HCT116 (cell line): ENCODE results near the gene TICAM2. TPM values are rescaled to one million over a fixed set of nuclear protein-coding genes. Genes with fewer than 3 reads are reported as not detected.
A peak's percentile ranks its signal among the peaks of the same experiment; 100 is the strongest.

Experiments
- ATAC-seq: fragments of 200-7000 bp; cut with Tn5 transposase; 2 replicates; pipeline ENCODE4 v1.9.1; 2020; ENCODE audit warnings: mild to moderate bottlenecking, moderate library complexity
- BruUV-seq: library from RNA; stranded (reverse); fragments of 400-500 nt; replicated peaks from 2 replicates; lab custom pipeline; 2021; lab: Mats Ljungman, UMichigan
- CTCF ChIA-PET: fragments of 300-600 bp; sonication (Branson Sonifier 250); formaldehyde crosslinking; loops from one replicate; lab custom pipeline; 2021; ENCODE audit warnings: antibody characterized with exemption; lab: Charles Lee
- POLR2A ChIA-PET: fragments of 300-600, 350-600 bp; sonication (Branson Sonifier 250); formaldehyde crosslinking; loops from one replicate; lab custom pipeline; 2021; ENCODE audit warnings: antibody characterized with exemption; lab: Charles Lee
- RAD21 ChIA-PET, 2 experiments: fragments of 300-600 bp; sonication (Branson Sonifier 250); formaldehyde crosslinking; loops; one replicate each; lab custom pipeline; 2023; ENCODE audit warnings: low total read pairs in 2 of 2; ENCODE audit not compliant: uncharacterized antibody in 2 of 2, unreplicated experiment in 2 of 2, low non-redundant PET in 1 of 2; lab: Charles Lee
- DNase-seq: peaks from one replicate; pipeline ENCODE4 v3.0.0-alpha.2; 2010; ENCODE audit warnings: low read depth, low spot score
- H2AFZ ChIP-seq: fragments of 200-600 bp; shearing (Covaris generic), sonication (generic); 2 replicates; pipeline ENCODE4 v1.6.1; 2017; ENCODE audit warnings: low read depth, mixed run types, mixed read lengths, antibody characterized with exemption, low read length; ENCODE audit not compliant: poor library complexity, severe bottlenecking
- H3K27ac ChIP-seq: 2 replicates; pipeline ENCODE4 v1.5.1; 2012; ENCODE audit warnings: low read depth, low read length
- H3K27me3 ChIP-seq: fragments of 200-600 bp; sonication (generic); 2 replicates; pipeline ENCODE4 v1.6.1; 2016; ENCODE audit warnings: mixed run types, low read length, mixed read lengths; ENCODE audit not compliant: insufficient read depth
- H3K36me3 ChIP-seq, 2 experiments: fragments of 200-500 bp in 1 of 2; fragments of 200-600 bp in 1 of 2; sonication (Bioruptor generic) in 1 of 2; sonication (generic) in 1 of 2; 2 replicates each; pipeline versions ENCODE4 v1.5.1 to v1.6.1; 2014 to 2016; ENCODE audit warnings: low read length in 2 of 2, inconsistent platforms in 1 of 2, mixed read lengths in 1 of 2, mixed run types in 1 of 2; ENCODE audit not compliant: insufficient read depth in 2 of 2, control insufficient read depth in 1 of 2
- H3K4me1 ChIP-seq, 2 experiments: fragments of 200-600 bp in 1 of 2; sonication (generic) in 1 of 2; 2 replicates each; pipeline versions ENCODE4 v1.5.1 to v1.6.1; 2012 to 2017; ENCODE audit warnings: low read length in 2 of 2, inconsistent platforms in 1 of 2, mild to moderate bottlenecking in 1 of 2, mixed read lengths in 1 of 2, mixed run types in 1 of 2, moderate library complexity in 1 of 2; ENCODE audit not compliant: insufficient read depth in 2 of 2, control insufficient read depth in 1 of 2
- H3K4me2 ChIP-seq: fragments of 200-600 bp; sonication (generic); 2 replicates; pipeline ENCODE4 v1.6.1; 2017; ENCODE audit warnings: mixed run types, low read length, mixed read lengths
- H3K4me3 ChIP-seq, 2 experiments: fragments of 200-600 bp in 1 of 2; sonication (generic) in 1 of 2; replicated peaks in 1 of 2; 2 replicates each; pipeline ENCODE4 v1.5.1; 2011 to 2016; ENCODE audit warnings: low read length in 2 of 2, control low read depth in 1 of 2, low read depth in 1 of 2, mild to moderate bottlenecking in 1 of 2, mixed read lengths in 1 of 2, mixed run types in 1 of 2
- H3K79me2 ChIP-seq: fragments of 200-600 bp; sonication (generic); 2 replicates; pipeline ENCODE4 v1.6.1; 2017; ENCODE audit warnings: mild to moderate bottlenecking, mixed run types, low read length, moderate library complexity, mixed read lengths; ENCODE audit not compliant: insufficient read depth
- H3K9ac ChIP-seq: fragments of 200-600 bp; sonication (generic); 2 replicates; pipeline ENCODE4 v1.6.1; 2016; ENCODE audit warnings: low read length, mixed read lengths
- H3K9me2 ChIP-seq: fragments of 200-600 bp; sonication (generic), shearing (Covaris generic); 2 replicates; pipeline ENCODE4 v1.6.1; 2017; ENCODE audit warnings: mixed run types, mild to moderate bottlenecking, moderate library complexity; ENCODE audit not compliant: insufficient read depth
- H3K9me3 ChIP-seq, 2 experiments: fragments of 200-500 bp in 1 of 2; fragments of 200-600 bp in 1 of 2; sonication (Bioruptor generic) in 1 of 2; sonication (generic) in 1 of 2; 2 replicates each; pipeline ENCODE4 v1.6.1; 2014 to 2017; ENCODE audit warnings: low read length in 2 of 2, mixed read lengths in 2 of 2, inconsistent platforms in 1 of 2, low read depth in 1 of 2, mild to moderate bottlenecking in 1 of 2, mixed run types in 1 of 2, moderate library complexity in 1 of 2; ENCODE audit not compliant: control insufficient read depth in 1 of 2, insufficient read depth in 1 of 2
- H4K20me1 ChIP-seq: fragments of 200-600 bp; sonication (generic), shearing (Covaris generic); 2 replicates; pipeline ENCODE4 v1.6.1; 2017; ENCODE audit warnings: mixed run types, mild to moderate bottlenecking, moderate library complexity; ENCODE audit not compliant: insufficient read depth
- CBX3 ChIP-seq: IDR thresholded peaks from 2 replicates; pipeline ENCODE4 v1.6.1; 2012; ENCODE audit warnings: low read depth
- CTCF ChIP-seq, 3 experiments: fragments of 200-600 bp in 1 of 3; sonication (generic) in 1 of 3; IDR thresholded peaks in 2 of 3; conservative IDR thresholded peaks in 1 of 3; 2 replicates each; pipeline ENCODE4 v1.5.1; 2012 to 2017; ENCODE audit warnings: low read depth in 2 of 3, low read length in 2 of 3, antibody characterized with exemption in 1 of 3, borderline replicate concordance in 1 of 3, control low read depth in 1 of 3, mild to moderate bottlenecking in 1 of 3, mixed read lengths in 1 of 3, mixed run types in 1 of 3, moderate library complexity in 1 of 3; ENCODE audit not compliant: insufficient read depth in 1 of 3
- ELF1 ChIP-seq: IDR thresholded peaks from 2 replicates; pipeline ENCODE4 v1.6.1; 2012; ENCODE audit warnings: low read depth, borderline replicate concordance
- EZH2phosphoT487 ChIP-seq: fragments of 200-600 bp; IDR thresholded peaks from 2 replicates; pipeline ENCODE4 v1.6.1; 2018; ENCODE audit warnings: antibody characterized with exemption, borderline replicate concordance
- POLR2A ChIP-seq: IDR thresholded peaks from 2 replicates; pipeline ENCODE4 v1.7.0; 2011; ENCODE audit warnings: borderline replicate concordance; ENCODE audit not compliant: insufficient read depth, insufficient read length; ENCODE audit errors: extremely low read depth
- POLR2AphosphoS5 ChIP-seq: IDR thresholded peaks from 2 replicates; pipeline ENCODE4 v1.6.1; 2011; ENCODE audit warnings: mild to moderate bottlenecking, low read depth, low read length, moderate library complexity
- TCF7L2 ChIP-seq: IDR thresholded peaks from 2 replicates; pipeline ENCODE4 v1.7.0; 2011; ENCODE audit warnings: borderline replicate concordance, inconsistent platforms; ENCODE audit not compliant: insufficient read depth, insufficient read length; ENCODE audit errors: extremely low read depth
- ZFX ChIP-seq: fragments of 450-650 bp; IDR thresholded peaks from 2 replicates; pipeline ENCODE4 v1.6.1; 2017
- ZNF274 ChIP-seq: fragments of 200-500 bp; sonication (Bioruptor generic); IDR thresholded peaks from 2 replicates; pipeline ENCODE4 v1.6.1; 2014; ENCODE audit warnings: mild to moderate bottlenecking, low read depth, low read length, inconsistent platforms
- intact Hi-C: fragments of 100-400 bp; cut with micrococcal nuclease; formaldehyde crosslinking; loops from 2 replicates; pipeline ENCODE4 v1.10.0; 2022
- total RNA-seq: library from RNA; stranded (reverse); gene quantifications from one replicate; pipeline ENCODE4 v1.2.1, GENCODE V29; 2021; ENCODE audit not compliant: unreplicated experiment
- TF ChIP-seq, protein P1 (sequence below): IDR thresholded peaks from 2 replicates; pipeline ENCODE4 v1.6.1; 2012

TICAM2 gene
- total RNA-seq, 1 experiment from 2014 or later: 2.9 TPM

DNA sequence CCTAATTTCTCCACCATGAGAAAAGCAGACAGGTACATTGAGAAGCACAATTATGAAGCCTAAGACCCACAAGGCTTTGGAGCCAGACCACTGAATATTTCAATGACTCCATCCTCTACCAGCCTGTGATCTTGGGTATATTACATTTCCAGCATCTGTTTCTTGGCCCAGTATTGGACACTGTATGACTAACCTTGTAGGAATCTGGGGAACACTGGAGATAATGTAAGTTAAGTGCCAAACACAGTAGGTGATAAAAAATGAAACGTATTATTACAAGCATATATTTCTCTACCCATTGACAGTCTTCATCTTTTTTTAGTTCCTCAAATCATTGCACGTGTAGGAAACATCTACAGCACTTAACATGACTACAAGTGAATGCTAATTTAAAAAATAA, 29.1 kb downstream of the TICAM2 start:
- no peaks in the 10 kb centered on the region for H4K20me1 ChIP-seq
- no peaks in the 10 kb centered on the region for H3K79me2 ChIP-seq
- DNase-seq: no peak
- RAD21 ChIA-PET: no interaction called here
- no peak for ATAC-seq
- TF ChIP-seq CBX3: no peak
- no peak for TF ChIP-seq TCF7L2
- TF ChIP-seq ZNF274: no peak
- TF ChIP-seq POLR2AphosphoS5: no peak
- TF ChIP-seq POLR2A: no peak
- no peak for TF ChIP-seq ELF1
- TF ChIP-seq ZFX: no peak
- TF ChIP-seq EZH2phosphoT487: no peak
- TF ChIP-seq, protein P1, sequence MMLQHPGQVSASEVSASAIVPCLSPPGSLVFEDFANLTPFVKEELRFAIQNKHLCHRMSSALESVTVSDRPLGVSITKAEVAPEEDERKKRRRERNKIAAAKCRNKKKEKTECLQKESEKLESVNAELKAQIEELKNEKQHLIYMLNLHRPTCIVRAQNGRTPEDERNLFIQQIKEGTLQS: no peak
- peak overlapping the region; percentile 6; the same call in 1 of the 2 replicates for H3K4me2 ChIP-seq
- no peak overlapping the region for H2AFZ ChIP-seq
- peaks cover 0 to 35% of the 10 kb centered on the region in 2 experiments; a peak in 3 of 4 replicates for H3K4me1 ChIP-seq
- POLR2A ChIA-PET: no interaction called here
- no TSS peak for BruUV-seq
- intact Hi-C loops: no loop called here
- H3K9me3 ChIP-seq: no peaks in the 10 kb centered on the region
- no peaks in the 10 kb centered on the region for H3K9me2 ChIP-seq
- H3K9ac ChIP-seq: no peak overlapping the region
- no peak overlapping the region for H3K4me3 ChIP-seq
- no peaks in the 10 kb centered on the region for H3K36me3 ChIP-seq
- H3K27ac ChIP-seq: no peak overlapping the region
- CTCF ChIA-PET: interaction anchor here (1.8 kb wide), 1 partner anchor 475 kb away, joined by 8 read pairs; no protein-coding TSS in a partner anchor
- H3K27me3 ChIP-seq: no peaks in the 10 kb centered on the region

DNA sequence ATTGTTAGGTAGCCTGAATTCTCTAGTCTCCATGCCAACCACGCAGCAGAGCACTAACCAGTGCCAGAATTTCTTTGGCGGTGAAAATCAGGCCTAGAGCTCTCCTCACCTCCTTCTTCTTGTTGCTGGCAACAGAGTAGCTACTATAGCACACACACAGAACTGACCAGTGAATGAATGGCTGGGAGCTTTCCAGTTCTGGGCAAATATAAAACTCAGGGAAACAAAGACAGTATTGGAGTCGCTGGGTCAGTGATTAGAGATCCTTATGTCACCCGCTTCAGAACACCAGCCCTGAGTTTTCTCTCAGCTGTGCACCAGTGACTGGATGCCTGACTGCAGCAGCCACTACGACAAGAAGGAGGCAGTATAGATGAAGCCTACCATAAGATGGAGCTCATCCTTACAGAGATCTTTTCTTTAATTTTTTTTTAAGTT, 30.8 kb downstream of the TICAM2 start:
- no peak overlapping the region for H3K9ac ChIP-seq
- no peak for TF ChIP-seq POLR2AphosphoS5
- TF ChIP-seq CTCF (IDR thresholded peaks at IDR 0.05 in 2 of 3, conservative IDR thresholded peaks at IDR 0.05 in 1 of 3; ENCODE audit: borderline replicate concordance in 1 of 3, insufficient read depth in 1 of 3, low read depth in 2 of 3, low read length in 2 of 3): peak in 1 of 3 experiments; percentile 19; a peak in 1 of 6 replicates
- TF ChIP-seq, all 23 proteins: peak for 1
- no peaks in the 10 kb centered on the region for H3K79me2 ChIP-seq
- no peaks in the 10 kb centered on the region for H3K9me3 ChIP-seq
- H3K9me2 ChIP-seq: no peaks in the 10 kb centered on the region
- peaks cover 0 to 32% of the 10 kb centered on the region in 2 experiments; a peak in 3 of 4 replicates for H3K4me1 ChIP-seq
- no peak overlapping the region for H3K4me3 ChIP-seq
- no peak overlapping the region for H2AFZ ChIP-seq
- no peak overlapping the region for H3K4me2 ChIP-seq
- BruUV-seq: no TSS peak
- ChIA-PET POLR2A (no interaction called here), RAD21 (interaction anchor here in 1 of 2 experiments (0.8 kb wide), 1 partner anchor 194 kb away, joined by 3 read pairs; no protein-coding TSS in a partner anchor), CTCF (interaction anchor here (1.2 to 2.2 kb wide), 4 partner anchors 141 to 262 kb away, joined by 3 to 11 read pairs (median 4); no protein-coding TSS in a partner anchor)
- H3K36me3 ChIP-seq: no peaks in the 10 kb centered on the region
- no peak overlapping the region for H3K27ac ChIP-seq
- H4K20me1 ChIP-seq: no peaks in the 10 kb centered on the region
- intact Hi-C loops: loop anchor here (2.0 kb wide), 1 partner anchor 21 kb away; no protein-coding TSS in a partner anchor
- ATAC-seq (peak; percentile 39; the same call in 1 of the 2 replicates), DNase-seq (no peak)
- no peaks in the 10 kb centered on the region for H3K27me3 ChIP-seq
